DMS53 treated with DMSO at 0.1 percent for 48 hours (cell line): Measurements from ENCODE around the gene GAS2L1.
A peak's percentile ranks its signal among the peaks of the same experiment; 100 is the strongest.

ENCODE experiments used
- DNase-seq: peaks from one replicate; lab custom pipeline; 2025; ENCODE audit not compliant: unreplicated experiment; lab: John Stamatoyannopoulos, UW

GAS2L1 gene

DNA sequence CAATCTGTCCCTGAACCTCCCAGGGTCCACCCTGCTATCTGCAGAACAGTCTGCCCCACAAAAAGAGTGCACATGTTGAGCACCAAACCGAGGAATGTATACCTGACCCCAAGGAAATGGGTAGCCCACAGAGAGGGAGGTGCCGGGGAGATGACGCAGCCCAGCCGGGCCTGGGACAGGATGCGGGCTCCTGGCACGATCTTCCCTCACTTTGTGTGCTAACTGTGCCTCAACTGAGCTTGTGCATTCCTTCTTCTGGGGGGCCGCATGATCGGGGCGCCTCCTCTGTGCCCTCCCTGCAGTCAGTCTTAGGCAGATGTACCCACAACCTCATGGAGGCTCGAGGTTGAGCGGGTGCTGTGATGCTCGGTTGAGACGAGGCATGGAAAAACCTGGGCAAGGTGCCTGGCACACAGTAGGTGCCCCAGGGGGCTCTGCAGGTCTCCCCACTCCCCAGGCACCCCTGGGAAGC, 2.4 kb downstream of the GAS2L1 start:
- no peak for DNase-seq

DNA sequence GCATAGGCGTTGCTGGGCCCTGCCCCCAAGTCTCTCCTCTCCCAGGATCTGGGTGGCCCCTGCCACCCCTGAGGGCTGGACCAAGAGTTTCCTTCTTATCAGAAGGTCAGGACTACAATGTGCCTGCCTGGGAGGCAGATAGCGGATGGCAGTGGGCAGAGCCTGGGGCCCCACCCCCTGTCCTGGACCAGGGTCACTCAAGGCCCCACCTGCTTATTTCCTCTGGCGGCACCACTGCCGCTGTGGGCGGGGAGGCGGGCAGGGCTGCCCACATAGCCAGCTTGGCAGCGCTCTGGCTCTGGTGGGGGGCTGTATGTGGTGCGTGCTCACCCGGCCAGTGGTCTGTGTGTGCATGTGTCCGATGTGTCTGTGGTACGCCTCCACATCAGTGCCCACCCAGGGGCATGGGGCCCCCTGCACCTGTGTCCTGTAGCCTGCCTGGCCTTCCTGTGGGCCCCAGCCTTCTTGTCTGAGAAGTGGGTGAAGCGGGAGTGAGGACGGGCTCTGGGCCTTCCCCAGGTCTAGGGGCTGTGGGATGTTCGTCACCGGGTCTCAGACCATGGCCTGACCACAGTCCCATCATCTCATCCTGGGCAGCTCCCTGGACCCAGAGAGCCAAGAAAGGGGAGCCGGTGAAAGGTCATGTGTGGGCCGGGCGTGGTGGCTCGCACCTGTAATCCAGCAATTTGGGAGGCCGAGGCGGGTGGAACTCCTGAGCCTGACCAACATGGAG, 3.0 kb downstream of the GAS2L1 start:
- DNase-seq: no peak

DNA sequence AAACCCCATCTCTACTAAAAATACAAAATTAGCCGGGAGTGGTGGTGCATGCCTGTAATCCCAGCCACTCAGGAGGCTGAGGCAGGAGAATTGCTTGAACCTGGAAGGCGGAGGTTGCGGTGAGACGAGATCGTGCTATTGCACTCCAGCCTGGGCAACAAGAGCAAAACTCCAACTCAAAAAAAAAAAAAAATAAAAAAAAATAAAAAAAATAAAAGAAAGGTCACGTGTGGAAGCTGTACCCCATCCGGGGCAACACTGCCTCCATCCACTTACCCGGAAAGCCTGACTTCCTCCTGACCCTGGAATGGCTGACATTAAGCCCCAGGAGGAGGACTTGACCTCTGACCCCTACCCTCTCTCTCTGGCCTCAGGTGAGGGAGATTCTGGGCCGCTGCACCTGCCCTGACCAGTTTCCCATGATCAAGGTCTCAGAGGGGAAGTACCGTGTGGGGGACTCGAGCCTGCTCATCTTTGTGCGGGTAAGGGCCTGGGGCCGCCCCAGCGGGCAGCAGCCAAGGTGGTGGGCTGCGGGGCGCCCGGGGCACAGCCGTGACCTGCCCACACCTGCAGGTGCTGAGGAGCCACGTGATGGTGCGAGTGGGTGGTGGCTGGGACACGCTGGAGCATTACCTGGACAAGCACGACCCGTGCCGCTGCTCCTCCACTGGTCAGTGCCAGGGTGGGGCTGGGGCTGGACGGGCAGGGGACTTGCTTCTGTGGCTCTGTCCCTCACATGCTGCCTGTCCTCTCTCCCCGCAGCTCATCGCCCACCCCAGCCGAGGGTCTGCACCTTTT, 3.8 kb downstream of the GAS2L1 start:
- DNase-seq: no peak

DNA sequence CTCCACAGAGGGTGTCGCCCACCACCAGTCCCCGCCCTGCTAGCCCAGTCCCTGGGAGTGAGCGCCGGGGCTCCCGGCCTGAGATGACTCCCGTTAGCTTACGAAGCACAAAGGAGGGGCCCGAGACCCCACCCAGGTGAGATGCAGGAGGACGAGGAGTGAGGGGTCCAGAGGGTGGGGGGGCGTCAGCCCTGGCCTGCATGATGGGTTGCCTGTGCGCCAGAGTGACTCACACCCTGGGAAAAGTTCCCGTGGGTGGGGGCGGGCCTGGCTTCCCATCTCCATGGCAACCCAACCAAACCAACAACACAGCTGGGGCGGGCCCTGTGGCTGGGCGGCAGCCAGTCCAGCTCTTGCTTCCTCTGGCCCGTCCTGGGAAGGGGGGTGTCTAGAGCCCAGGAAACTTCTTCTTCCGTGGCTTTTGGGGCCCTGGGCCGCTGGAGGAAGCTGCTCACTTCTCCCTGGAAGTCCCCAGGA, 4.5 kb downstream of the GAS2L1 start:
- no peak for DNase-seq

DNA sequence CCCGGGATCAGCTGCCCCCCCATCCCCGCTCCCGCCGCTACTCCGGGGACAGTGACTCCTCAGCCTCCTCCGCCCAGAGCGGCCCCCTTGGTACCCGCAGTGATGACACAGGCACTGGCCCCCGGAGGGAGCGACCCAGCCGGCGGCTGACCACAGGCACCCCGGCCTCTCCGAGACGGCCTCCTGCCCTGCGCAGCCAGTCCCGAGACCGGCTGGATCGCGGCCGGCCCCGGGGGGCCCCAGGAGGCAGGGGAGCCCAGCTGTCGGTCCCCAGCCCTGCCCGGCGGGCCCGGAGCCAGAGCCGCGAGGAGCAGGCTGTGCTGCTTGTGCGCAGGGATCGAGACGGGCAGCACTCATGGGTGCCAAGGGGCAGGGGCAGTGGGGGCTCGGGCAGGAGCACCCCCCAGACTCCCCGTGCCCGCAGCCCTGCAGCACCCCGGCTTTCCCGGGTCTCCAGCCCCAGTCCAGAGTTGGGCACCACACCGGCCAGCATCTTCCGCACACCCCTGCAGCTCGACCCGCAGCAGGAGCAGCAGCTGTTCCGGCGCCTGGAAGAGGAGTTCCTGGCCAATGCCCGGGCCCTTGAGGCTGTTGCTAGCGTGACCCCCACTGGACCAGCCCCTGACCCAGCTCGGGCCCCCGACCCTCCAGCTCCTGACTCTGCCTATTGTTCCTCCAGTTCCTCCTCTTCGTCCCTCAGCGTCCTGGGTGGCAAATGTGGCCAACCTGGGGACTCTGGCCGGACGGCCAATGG, 5.2 kb downstream of the GAS2L1 start:
- DNase-seq: no peak

DNA sequence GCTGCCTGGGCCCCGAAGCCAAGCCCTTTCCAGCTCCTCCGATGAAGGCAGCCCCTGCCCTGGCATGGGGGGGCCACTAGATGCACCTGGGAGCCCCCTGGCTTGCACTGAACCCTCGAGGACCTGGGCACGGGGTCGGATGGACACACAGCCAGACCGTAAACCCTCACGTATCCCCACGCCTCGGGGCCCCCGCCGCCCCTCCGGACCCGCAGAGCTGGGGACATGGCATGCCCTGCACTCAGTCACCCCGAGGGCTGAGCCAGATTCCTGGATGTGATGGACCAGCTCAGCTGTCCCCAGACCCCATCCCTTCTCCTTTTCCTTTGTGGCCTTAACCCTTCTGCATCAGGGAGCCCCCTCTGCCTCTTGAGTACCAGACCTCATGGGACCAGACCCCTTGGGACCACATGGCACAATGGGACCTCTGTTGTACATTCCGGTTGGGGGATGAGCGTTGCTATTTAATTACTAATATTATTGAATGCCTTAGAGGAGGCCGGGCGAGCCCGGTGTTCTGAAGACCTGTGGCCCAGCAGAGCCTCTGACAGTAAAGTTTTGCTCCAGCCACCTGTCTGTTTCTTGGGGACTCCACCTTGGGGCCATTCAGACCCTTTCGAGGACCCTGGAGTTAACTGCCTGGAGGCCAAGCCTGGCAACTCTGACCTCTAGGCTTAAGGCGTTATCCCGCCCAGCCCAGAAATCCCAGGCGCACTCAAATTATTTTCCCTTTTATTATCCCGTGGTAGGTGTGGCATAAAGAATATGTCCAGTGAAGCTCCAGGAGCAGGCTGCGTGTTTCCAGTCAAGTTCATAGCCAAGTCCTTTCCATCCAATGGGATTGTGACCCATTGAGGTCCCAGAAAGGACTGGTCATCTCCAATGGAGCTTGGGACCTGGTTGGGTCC, 6.0 kb downstream of the GAS2L1 start:
- DNase-seq: no peak

DNA sequence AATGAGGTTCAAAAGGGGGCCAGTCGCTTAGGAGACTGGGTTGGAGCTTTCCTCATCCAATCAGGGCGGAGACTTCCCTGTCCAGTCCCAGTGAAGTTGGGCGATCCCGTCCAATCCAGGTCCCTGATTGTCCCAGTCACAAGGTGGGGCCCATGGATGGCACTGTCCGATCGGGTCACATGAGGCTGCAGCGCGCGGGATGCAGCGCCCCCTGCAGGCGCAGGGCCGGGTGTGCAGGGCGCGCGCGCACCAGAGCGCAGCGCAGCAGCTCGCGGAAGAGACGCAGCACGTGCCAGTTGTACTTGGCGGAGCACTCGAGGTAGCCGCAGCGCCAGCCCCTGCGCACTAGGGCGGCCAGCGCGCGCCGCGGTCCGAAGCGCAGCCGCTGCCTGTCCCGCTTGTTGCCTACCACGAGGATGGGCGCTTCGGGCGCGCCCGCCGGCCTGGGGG, 6.7 kb downstream of the GAS2L1 start:
- DNase-seq: peak; percentile 10

DNA sequence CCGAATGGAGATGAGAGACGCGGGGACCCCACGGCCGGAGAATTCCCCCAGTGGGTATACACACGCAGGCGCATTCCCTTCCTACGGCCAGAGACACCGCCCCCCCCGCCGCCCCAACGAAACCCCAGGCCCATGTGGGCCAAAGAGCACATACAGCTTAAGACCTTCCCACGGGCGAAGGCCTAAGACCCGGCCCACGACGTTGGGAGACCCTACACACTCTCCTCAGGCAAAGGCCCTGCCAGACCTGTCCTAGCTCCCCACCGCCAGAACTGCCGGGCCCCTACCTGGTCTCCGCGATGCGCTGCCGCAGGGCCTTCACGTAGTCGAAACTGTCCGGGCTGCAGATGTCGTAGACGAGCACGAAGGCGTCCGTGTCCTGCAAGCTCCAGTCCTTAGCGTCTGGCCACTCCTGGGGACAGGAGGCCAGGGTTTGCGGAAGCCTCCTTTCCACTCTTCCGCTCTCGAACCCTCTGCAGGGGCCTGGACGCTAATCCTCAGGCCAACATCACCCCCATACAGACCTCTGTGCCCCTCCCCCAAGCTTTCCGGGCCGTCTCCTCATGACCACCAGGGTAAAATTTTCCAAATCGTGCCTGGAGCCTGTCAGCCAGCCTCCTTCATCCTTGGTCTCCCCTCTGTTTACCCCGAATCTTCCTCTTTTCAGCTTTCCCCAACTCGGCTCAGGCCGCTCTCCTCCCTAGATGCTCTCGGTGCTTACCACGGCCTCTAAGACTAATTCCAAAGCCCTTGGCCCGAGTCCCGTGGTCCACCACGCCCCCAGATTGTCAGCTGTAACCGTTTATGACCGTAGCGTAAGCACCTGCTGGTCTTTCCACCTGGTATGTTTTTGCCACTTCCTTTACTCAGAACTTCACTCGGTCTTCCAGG, 7.4 kb downstream of the GAS2L1 start:
- DNase-seq: no peak

DNA sequence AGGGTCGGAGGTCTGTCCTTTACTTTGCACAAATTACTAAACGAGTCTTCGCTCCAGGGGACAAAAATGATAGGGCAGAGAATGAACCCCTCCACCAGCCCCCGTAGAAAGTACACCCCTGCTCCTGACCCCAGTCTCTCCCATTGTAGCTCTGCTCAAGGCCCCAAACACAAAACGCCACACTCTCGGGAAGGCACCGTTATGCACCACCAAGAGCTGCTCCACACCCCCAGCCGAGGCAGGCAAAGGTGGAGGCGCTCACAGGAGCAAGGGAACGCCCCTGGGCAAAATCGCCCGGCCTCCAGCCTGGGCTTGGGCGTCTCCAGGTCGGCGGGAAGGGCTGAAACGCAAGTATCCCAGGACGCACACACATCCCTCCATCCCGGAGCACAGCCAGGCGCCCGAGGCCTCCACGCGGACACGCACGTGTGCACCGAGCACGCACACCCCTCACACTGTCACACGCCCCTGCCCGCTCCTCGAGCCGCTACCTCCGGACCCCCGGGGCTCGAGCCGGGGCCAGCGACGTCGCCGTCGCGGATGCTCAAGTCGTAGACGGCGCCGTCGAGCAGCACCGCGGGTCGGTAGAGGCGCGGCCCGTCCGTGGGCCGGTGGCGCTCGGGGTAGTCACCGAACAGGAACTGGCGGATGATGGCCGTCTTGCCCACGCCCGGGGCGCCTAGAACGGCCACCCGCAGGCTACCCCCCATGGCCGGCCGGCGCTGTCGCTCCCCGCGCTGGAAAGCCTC, 8.3 kb downstream of the GAS2L1 start:
- DNase-seq: no peak

DNA sequence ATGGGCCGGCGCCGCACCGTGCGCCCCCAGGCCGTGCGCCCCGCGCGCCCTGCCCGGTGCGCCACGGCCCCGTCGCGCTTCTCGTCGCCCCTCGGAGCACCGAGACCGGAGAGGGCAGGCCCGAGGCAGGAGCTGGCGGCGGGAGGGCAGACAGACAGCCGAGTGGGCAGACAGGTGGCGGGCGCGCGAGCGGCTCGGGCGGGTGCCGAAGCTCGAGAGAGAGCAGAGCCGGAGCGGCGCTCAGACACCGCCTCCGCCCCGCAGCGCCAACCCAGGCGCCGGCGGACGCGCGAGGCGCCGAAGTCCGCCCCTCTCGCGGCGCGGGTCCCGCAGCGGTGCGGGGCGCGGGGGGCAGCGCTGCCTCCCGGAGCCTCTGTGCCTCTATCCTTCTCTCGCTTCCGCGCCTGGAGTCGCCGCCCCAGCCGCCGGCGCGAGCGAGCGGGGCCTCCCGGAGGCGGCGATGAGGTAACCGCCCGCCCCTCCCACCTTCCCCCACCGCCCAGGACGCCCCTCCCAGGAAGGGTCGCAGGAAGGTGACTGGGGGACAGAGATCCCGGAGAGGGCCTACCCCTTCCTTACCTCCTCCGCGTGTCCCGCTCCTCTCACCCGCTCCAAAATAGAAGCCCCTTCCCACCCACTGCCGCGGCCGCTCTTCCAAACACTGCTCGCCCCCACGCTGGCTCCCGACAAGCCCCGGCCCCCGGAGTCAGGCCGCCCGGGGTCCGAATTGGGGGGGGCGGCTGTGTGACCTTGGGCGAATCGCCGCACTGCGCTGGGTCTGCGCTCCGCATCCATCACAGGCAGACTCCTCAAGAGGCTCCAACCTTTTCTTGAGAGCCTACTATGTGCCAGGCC, 9.1 kb downstream of the GAS2L1 start, which contains the start of gene RASL10A:
Gene RASL10A (minus strand): TSS at position 412 of the 855 bp plus-strand sequence. CDS start 451 bp downstream, outside the sequence.
- DNase-seq: no peak

DNA sequence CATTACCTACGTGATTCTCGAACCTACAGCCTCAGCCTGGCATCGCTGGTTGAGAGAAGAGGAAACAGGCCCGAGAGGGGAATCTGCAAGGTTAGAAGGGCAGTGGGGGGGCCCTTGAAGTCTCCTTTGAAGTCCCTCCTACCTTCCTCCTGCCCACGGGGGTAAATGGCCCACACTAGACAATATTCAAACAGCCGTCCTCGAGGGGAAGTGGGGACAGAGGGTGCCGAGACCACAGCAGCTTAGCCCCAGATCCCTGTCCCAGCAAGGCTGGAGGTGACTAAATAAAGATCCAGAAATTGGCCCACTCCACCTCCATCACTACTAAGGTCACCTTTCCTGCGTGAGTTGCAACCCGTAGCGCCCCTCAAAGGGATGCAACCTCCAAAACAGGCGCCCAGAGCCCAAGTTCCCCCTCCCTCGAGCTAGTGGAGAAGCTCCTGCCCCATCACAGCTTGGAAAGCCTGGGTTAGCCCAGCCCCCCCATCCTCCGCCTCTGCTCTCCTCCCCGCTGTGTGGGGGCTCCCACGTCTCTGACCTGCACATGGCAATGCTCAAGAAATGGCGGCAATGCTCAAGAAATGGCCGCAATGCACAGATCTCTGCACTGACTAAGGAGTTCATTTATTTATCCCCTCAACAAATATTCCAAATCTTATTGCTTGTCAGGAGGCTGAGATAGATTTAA, 9.8 kb downstream of the GAS2L1 start:
- no peak for DNase-seq

DNA sequence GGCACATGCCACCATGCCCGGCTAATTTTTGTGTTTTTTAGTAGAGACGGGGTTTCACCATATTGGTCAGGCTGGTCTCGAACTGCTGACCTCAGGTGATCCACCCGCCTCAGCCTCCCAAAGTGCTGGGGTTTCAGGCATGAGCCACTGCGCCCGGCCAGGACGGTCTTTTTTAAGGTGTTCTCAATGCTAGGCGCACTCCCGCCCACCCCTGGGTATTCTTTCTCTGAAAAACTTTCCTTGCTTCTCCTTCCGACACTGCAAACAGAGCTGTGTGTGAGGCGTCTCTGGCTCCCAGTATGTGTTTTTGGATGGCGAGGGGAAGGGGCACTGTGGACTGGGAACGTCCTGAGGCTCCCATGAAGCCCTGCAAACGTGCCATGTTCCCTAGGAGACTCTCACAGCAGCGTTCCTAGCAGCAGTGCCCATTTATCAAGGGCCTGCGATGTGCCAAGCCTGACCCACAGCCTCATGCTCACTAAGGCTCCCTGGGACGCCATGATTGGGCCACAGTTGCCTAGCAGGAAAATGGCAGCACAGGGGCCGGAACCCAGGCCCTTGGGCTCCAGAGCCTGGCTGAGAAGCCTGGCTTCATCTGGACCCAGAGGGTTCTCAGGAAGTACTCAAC, 11.5 kb downstream of the GAS2L1 start:
- no peak for DNase-seq

DNA sequence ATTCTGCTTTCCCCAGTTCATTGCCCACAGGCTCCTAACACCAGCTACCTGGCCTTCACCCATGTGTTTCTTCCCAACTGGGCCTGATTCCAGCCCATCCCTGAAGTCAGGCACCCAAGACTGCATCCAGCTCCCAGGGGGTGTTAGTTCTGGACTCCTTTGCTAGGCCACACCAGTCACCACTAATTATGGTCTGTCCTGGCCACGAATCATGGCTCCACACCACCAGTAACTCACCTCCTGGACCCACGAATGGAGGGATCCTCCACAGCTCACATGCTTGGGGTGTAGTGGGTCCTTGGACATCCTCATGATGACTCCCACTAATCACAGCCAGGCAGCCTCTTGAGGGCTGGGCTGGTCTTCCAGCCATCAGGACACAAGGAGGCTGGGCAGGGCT, 12.6 kb downstream of the GAS2L1 start:
- no peak for DNase-seq

DNA sequence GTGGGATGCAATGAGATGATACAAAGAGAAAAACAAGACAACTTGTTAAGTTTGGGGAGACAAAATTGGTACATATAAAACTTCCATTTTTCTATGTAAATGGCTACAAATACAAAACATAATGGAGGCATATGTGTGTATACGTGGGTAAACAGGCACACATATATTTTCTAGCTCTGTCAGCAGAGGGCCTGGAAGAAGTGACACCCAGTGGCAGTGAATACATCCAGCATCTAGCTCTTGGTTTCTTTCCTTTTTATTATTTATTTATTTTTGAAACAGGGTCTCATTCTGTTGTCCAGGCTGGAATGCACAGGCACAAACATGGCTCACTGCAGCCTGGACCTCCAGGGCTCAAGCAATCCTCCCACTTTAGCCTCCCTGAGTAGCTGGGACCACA, 14.1 kb downstream of the GAS2L1 start:
- DNase-seq: no peak

DNA sequence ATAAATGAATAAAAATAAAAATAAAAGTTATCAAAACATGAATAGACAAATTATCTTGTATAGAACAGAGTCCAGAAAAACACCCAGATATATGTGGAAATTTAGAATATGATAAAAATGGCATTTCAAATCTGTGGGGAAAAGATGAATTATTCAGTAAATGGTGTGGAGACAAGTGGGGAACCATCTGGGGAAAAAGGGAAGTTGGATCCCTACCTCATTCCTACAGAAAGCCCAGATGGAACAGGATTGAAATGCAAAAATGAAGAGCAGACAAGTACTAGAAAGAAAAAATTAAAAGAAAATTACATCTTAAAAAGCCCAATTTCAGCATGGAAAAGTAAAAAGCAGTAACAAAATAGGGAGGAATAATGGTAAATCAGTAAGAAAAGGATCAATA, 17.2 kb downstream of the GAS2L1 start:
- DNase-seq: no peak

DNA sequence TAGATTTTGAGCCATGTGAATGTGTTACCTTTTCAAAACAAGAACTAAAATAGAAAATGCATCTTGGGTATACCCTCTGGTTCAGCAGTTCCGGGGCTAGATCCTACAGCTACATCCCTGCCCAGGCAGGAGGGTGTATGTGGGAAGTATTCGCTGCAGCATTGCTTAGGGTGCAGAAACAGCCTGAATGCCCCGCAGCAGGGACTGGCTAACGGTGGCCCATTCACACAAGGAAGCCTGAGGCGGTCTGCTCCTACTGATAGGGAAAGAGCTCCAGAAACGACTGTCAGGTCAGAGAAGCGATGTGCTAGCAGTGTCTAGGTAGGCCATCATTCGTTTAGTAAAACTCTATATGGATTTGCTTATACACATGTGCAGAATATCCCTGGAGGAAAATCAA, 18.9 kb downstream of the GAS2L1 start:
- no peak for DNase-seq
